Esophagus squamous epithelium (tissue), 4 donors: ENCODE results near the gene GSK3A.

Source experiments
- POLR2A ChIP-seq, 4 donors: fragments of 450-650 bp; IDR thresholded peaks; one replicate each; pipeline ENCODE4 v1.6.1; 2017; ENCODE audit warnings: antibody characterized with exemption in 4 of 4, mild to moderate bottlenecking in 4 of 4, moderate library complexity in 3 of 4
- TF ChIP-seq, protein P1 (sequence below), 6 experiments: fragments of 450-650 bp in 4 of 6; fragments of 200-600 bp in 2 of 6; sonication (generic) in 2 of 6; IDR thresholded peaks; one replicate each; pipeline ENCODE4 v1.5.1; 2016 to 2019; ENCODE audit warnings: antibody characterized with exemption in 6 of 6, mild to moderate bottlenecking in 4 of 6, moderate library complexity in 4 of 6

DNA sequence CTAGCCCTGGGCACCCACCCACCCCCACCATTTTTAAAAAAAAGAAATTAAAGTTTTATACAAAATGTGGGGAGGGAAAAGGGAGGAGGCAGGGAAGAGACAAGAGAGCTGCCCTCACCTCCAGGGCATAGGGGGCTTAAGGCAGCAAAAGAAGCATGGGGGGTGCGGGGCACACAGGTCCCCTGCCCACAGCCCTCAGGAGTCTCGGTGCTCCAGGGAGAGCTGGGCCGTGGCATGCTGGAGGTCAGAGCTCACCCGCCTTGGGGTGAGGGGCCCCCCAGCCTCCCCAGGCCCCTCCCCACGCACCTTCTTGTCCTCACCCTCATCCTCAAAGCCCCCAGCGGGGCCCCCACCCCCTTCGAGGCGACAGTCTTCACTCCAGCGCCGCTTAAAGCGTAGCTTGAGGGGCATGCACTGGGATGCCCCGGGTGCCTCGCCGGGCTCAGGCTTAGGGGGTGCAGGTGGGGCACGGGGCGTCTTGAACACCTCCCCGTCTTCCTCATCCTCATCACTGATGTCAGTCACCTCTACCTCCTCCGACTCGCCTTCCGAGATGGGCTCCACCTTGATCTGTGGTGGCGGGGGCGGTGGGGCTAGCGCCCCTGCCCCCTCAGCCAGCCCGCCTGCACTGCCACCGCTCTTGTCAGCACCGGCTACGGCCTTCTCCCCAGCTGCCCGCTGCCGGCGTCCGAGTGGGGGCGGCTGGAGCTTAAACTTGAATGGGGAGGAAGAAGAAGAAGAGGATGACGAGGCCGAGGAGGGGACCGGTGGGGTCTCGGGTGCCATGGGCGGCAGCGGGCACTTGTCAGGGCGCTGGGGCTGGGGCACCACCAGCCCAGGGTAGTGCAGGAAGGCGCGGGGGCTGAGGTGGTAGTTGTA is 6.1 kb upstream of the GSK3A start:
- no peak for TF ChIP-seq POLR2A (IDR thresholded peaks at IDR 0.05)
- TF ChIP-seq, protein P1, sequence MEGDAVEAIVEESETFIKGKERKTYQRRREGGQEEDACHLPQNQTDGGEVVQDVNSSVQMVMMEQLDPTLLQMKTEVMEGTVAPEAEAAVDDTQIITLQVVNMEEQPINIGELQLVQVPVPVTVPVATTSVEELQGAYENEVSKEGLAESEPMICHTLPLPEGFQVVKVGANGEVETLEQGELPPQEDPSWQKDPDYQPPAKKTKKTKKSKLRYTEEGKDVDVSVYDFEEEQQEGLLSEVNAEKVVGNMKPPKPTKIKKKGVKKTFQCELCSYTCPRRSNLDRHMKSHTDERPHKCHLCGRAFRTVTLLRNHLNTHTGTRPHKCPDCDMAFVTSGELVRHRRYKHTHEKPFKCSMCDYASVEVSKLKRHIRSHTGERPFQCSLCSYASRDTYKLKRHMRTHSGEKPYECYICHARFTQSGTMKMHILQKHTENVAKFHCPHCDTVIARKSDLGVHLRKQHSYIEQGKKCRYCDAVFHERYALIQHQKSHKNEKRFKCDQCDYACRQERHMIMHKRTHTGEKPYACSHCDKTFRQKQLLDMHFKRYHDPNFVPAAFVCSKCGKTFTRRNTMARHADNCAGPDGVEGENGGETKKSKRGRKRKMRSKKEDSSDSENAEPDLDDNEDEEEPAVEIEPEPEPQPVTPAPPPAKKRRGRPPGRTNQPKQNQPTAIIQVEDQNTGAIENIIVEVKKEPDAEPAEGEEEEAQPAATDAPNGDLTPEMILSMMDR (IDR thresholded peaks at IDR 0.05), result no peak
